Ovary (tissue), 9 donors: ENCODE data around the gene ROBO1. TPM values are rescaled to one million over a fixed set of nuclear protein-coding genes. Genes with fewer than 3 reads are reported as not detected.

Source experiments
- DNase-seq, 5 donors: peaks; one replicate each; pipeline ENCODE4 v3.0.0-alpha.2; 2019 to 2020
- H3K27ac ChIP-seq, 2 donors: fragments of 200-600 bp; one replicate each; pipeline versions ENCODE4 v1.5.1 to v1.8.0; 2019 to 2022
- H3K27me3 ChIP-seq: fragments of 200-600 bp; one replicate; pipeline ENCODE4 v1.8.0; 2022
- H3K36me3 ChIP-seq: fragments of 200-600 bp; sonication (generic); one replicate; pipeline ENCODE4 v1.5.1; 2019
- H3K4me1 ChIP-seq: one replicate; pipeline ENCODE4 v1.8.1; 2013; ENCODE audit warnings: mild to moderate bottlenecking, moderate library complexity; ENCODE audit not compliant: insufficient read depth
- H3K4me3 ChIP-seq: fragments of 200-600 bp; sonication (generic); one replicate; pipeline ENCODE4 v1.5.1; 2017
- H3K9me3 ChIP-seq, 2 donors: fragments of 200-600 bp in 1 of 2; sonication (generic) in 1 of 2; one replicate each; pipeline versions ENCODE4 v1.5.1 to v1.8.1; 2013 to 2019; ENCODE audit warnings: mild to moderate bottlenecking in 1 of 2, moderate library complexity in 1 of 2
- EP300 ChIP-seq: sonication (generic); formaldehyde crosslinking; IDR thresholded peaks from one replicate; pipeline ENCODE4 v1.6.1; 2017; ENCODE audit warnings: antibody characterized with exemption
- POLR2A ChIP-seq: fragments of 450-650 bp; IDR thresholded peaks from one replicate; pipeline ENCODE4 v1.6.1; 2017; ENCODE audit warnings: antibody characterized with exemption, mild to moderate bottlenecking, moderate library complexity
- WGBS, 3 donors: extraction: QIAGEN DNeasy Blood & Tissue Kit in 1 of 3; methylation state at CpG; one replicate each; pipeline versions ENCODE4 v1.1.5 to v1.1.7; 2013 to 2017; 5-methylcytosine and 5-hydroxymethylcytosine counted together
- intact Hi-C, 4 donors: fragments of 100-400 bp; cut with DNase I; formaldehyde crosslinking; loops; one replicate each; pipeline versions ENCODE4 v1.11.0 to v1.15.1; 2022 to 2023
- polyA plus RNA-seq, 2 donors: library from polyadenylated mRNA; stranded (reverse); fragments of 200-250 nt in 1 of 2; fragments of 350-450 nt in 1 of 2; fragmentation: Illumina TruSeq in 1 of 2; extraction: RNeasy Lipid Tissue Mini Kit (QIAGEN cat#74804) in 1 of 2; gene quantifications; one replicate each; pipeline ENCODE4 v1.2.3, GENCODE V29; 2013 to 2014
- total RNA-seq, 7 donors: library from RNA; depleted of rRNA in 2 of 7; stranded (reverse); fragments of >200 nt in 2 of 7; fragmentation: NEBNext Ultra II Directional in 3 of 7; extraction: Animal tissue kit (Norgen Biotek cat#: 25700) in 3 of 7; gene quantifications; one replicate each; pipeline versions ENCODE4 v1.1.0 to v1.2.4, GENCODE V29; 2016 to 2023
- TF ChIP-seq, protein P1 (sequence below), 3 donors: fragments of 450-650 bp in 2 of 3; fragments of 200-600 bp in 1 of 3; IDR thresholded peaks; one replicate each; pipeline versions ENCODE4 v1.5.1 to v1.8.0; 2016 to 2022; ENCODE audit warnings: antibody characterized with exemption in 3 of 3, mild to moderate bottlenecking in 1 of 3
- donor health status: DM: no; HTN: no; CAD: no; lungs with moderate emphysema.
- donor health status: DM: no; HTN: no; CAD: no.
- donor health status: Bipolar disorder and iron deficiency.
- donor health status: DM: yes; HTN: yes; CAD: no.
- donor health status: DM: no; HTN: no; CAD: no.
- donor health status: DM: yes; HTN: yes; CAD: no.

Gene ROBO1
- total and polyA plus RNA-seq, 9 donors, result 17.2 to 49.5 (median 29.0) TPM

DNA sequence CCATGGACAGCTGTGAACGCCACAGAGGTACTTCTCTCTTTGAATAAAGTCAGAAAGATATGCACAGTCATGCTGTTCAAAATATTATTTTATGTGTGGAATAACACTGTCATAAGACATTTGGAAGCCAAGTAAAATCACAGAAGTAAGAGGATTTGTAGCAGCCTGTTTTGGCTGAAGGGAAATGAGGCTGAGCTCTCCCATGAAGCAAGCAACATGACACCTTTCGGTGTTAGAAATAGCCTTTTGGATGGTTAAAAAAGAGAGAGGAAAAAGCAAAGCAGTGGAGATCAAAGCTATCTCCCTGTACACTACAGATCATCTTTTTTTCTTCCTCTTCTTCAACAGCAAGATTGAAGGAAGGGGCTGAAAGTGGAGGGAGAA lies 755.3 kb downstream of the ROBO1 start:
- Histone ChIP-seq H3K36me3 (no peaks in the 10 kb centered on the region), H3K4me1 (peaks cover 3% of the 10 kb centered on the region), H3K27ac (no peak overlapping the region), H3K27me3 (no peaks in the 10 kb centered on the region), H3K9me3 (no peaks in the 10 kb centered on the region), H3K4me3 (no peak overlapping the region)
- TF ChIP-seq, protein P1, sequence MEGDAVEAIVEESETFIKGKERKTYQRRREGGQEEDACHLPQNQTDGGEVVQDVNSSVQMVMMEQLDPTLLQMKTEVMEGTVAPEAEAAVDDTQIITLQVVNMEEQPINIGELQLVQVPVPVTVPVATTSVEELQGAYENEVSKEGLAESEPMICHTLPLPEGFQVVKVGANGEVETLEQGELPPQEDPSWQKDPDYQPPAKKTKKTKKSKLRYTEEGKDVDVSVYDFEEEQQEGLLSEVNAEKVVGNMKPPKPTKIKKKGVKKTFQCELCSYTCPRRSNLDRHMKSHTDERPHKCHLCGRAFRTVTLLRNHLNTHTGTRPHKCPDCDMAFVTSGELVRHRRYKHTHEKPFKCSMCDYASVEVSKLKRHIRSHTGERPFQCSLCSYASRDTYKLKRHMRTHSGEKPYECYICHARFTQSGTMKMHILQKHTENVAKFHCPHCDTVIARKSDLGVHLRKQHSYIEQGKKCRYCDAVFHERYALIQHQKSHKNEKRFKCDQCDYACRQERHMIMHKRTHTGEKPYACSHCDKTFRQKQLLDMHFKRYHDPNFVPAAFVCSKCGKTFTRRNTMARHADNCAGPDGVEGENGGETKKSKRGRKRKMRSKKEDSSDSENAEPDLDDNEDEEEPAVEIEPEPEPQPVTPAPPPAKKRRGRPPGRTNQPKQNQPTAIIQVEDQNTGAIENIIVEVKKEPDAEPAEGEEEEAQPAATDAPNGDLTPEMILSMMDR (IDR thresholded peaks at IDR 0.05), result no peak
- 23 to 51% (median 44%) methylated on average over 2 of the region's 2 CpGs for whole genome bisulfite sequencing, 3 donors
- DNase-seq, result no peak
- intact Hi-C loops, result no loop called here

DNA sequence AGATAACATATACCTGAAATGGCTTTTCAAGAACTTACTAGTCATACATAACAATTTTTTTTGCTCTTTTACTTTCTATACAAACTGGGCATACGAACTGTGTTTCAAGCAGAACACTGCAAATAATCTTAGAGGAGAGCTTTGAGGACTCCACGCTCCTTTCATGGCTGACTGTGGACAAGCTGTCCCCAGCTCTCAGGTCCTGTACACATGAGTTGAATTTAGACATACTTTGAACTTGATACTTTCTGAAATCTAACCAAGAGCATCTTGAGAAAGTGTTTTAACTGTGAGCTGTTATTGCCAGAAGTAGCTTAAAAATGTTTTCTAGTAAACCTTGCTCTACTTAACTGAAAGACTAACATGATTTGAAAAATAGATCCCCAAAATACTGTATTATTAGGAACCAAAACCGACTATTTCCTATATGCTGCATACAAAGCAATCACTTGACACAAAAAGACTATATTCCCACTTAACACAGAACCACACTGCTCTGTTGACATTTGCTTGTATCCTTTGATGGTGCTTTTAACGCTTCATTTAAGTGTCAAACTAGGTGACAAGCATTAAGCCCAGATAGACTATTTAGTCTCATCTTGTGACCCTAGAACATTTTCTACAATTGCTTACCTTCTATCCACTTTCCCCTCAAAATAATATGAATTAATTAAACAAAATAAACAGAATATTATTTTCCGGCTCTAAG lies 755.8 kb downstream of the ROBO1 start:
- DNase-seq, result no peak
- peaks cover 3% of the 10 kb centered on the region for H3K4me1 ChIP-seq
- TF ChIP-seq POLR2A, result no peak
- no peak for TF ChIP-seq EP300
- TF ChIP-seq, protein P1 (IDR thresholded peaks at IDR 0.05), result no peak
- WGBS, 3 donors, result 71 to 84% (median 83%) methylated on average over 5 of the region's 5 CpGs
- no peaks in the 10 kb centered on the region for H3K27me3 ChIP-seq
- H3K36me3 ChIP-seq, result no peaks in the 10 kb centered on the region
- H3K9me3 ChIP-seq, result no peaks in the 10 kb centered on the region
- H3K4me3 ChIP-seq, result no peak overlapping the region
- H3K27ac ChIP-seq, result no peak overlapping the region
- intact Hi-C loops, result no loop called here

DNA sequence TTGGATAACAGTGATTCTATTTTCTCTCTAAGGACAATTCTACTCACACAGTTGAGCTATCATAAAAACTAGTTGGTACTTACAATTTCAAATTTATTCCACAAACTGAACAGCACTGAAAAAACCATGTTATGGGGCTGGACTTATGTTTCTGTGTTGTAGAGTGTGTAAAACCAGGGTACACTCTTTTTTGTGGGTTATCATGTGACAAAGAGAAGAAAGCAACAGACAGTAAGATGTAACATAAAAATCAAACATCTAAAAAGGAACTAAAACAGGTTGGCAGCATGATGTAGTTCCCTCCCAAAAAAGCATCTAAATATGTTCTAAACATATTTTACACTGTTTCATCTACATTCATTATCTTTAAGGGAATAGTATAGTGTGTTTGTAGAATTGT lies 757.9 kb downstream of the ROBO1 start:
- H3K27ac ChIP-seq, result no peak overlapping the region
- H3K36me3 ChIP-seq, result no peaks in the 10 kb centered on the region
- H3K4me3 ChIP-seq, result no peak overlapping the region
- TF ChIP-seq EP300 (no peak), POLR2A (no peak)
- TF ChIP-seq, protein P1 (IDR thresholded peaks at IDR 0.05), result no peak
- no peak for DNase-seq
- no peaks in the 10 kb centered on the region for H3K27me3 ChIP-seq
- no peaks in the 10 kb centered on the region for H3K9me3 ChIP-seq
- no peaks in the 10 kb centered on the region for H3K4me1 ChIP-seq
- intact Hi-C loops, result no loop called here

DNA sequence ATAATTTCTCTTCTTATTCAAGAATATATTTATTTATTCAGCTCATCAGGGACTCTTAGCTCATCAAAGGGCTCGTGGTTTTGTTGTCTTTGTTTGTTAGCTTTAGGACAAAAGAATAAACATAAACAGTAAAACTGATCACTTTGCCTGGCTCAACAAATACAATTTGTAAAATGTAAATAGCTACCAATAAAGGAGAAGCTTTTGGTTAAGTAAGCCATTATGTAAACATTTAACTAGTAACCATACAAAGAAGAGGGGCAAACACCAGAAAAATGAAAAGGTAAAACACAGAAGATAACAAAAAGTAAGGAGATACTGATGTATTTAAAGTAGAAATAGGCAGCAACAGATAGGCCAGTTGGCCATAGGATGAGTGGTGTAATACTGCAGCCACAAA lies 761.7 kb downstream of the ROBO1 start:
- no peaks in the 10 kb centered on the region for H3K36me3 ChIP-seq
- TF ChIP-seq POLR2A, result no peak
- TF ChIP-seq EP300, result no peak
- TF ChIP-seq, protein P1 (IDR thresholded peaks at IDR 0.05), result no peak
- intact Hi-C loops, result no loop called here
- no peaks in the 10 kb centered on the region for H3K27me3 ChIP-seq
- no peaks in the 10 kb centered on the region for H3K4me1 ChIP-seq
- H3K9me3 ChIP-seq, result no peaks in the 10 kb centered on the region
- no peak overlapping the region for H3K4me3 ChIP-seq
- H3K27ac ChIP-seq, result no peak overlapping the region
- no peak for DNase-seq
- 88 to 95% (median 95%) methylated on average over 1 of the region's 1 CpG for WGBS, 3 donors
